ENCODE measurements around the gene NCKAP5.

NCKAP5 gene

GRCh38 chr2:133143645-133144044, 424.6 kb downstream of the NCKAP5 start:
- Histone ChIP-seq H3K27me3 (no peaks in the 10 kb centered on the region), H3K27ac (no peak overlapping the region), H3K9me3 (no peaks in the 10 kb centered on the region), H3K36me3 (no peaks in the 10 kb centered on the region), H3K4me1 (ENCODE audit: control insufficient read depth in 1 of 2, insufficient read depth in 1 of 2, low read depth in 1 of 2, low read length in 1 of 2) (no peaks in the 10 kb centered on the region), H3K4me3 (ENCODE audit: low read depth in 1 of 2, low read length in 1 of 2) (no peak overlapping the region)
- TF ChIP-seq CTCF (IDR thresholded peaks at IDR 0.05), result no peak

GRCh38 chr2:133142087-133142486, 426.2 kb downstream of the NCKAP5 start:
- Histone ChIP-seq H3K4me1 (ENCODE audit: control insufficient read depth in 1 of 2, insufficient read depth in 1 of 2, low read depth in 1 of 2, low read length in 1 of 2) (no peaks in the 10 kb centered on the region), H3K9me3 (no peaks in the 10 kb centered on the region), H3K27ac (no peak overlapping the region), H3K36me3 (no peaks in the 10 kb centered on the region), H3K27me3 (no peaks in the 10 kb centered on the region), H3K4me3 (ENCODE audit: low read depth in 1 of 2, low read length in 1 of 2) (no peak overlapping the region)
- TF ChIP-seq CTCF (IDR thresholded peaks at IDR 0.05), result no peak

GRCh38 chr2:133140620-133141019, 427.6 kb downstream of the NCKAP5 start:
- TF ChIP-seq CTCF (IDR thresholded peaks at IDR 0.05), result no peak
- H3K27ac ChIP-seq, result no peak overlapping the region
- H3K4me3 ChIP-seq (ENCODE audit: low read depth in 1 of 2, low read length in 1 of 2), result no peak overlapping the region
- no peaks in the 10 kb centered on the region for H3K36me3 ChIP-seq
- no peaks in the 10 kb centered on the region for H3K9me3 ChIP-seq
- no peaks in the 10 kb centered on the region for H3K4me1 ChIP-seq (ENCODE audit: control insufficient read depth in 1 of 2, insufficient read depth in 1 of 2, low read depth in 1 of 2, low read length in 1 of 2)
- H3K27me3 ChIP-seq, result no peaks in the 10 kb centered on the region

- Histone ChIP-seq H3K9me3 (no peaks in the 10 kb centered on the region), H3K27ac (no peak overlapping the region), H3K36me3 (no peaks in the 10 kb centered on the region), H3K4me1 (ENCODE audit: control insufficient read depth in 1 of 2, insufficient read depth in 1 of 2, low read depth in 1 of 2, low read length in 1 of 2) (no peaks in the 10 kb centered on the region), H3K27me3 (no peaks in the 10 kb centered on the region), H3K4me3 (ENCODE audit: low read depth in 1 of 2, low read length in 1 of 2) (no peak overlapping the region)
- no peak for TF ChIP-seq CTCF (IDR thresholded peaks at IDR 0.05)
These were observed 428.3 kb downstream of the NCKAP5 start for GRCh38 chr2:133139847-133140533.

- H3K9me3 ChIP-seq, result no peaks in the 10 kb centered on the region
- H3K4me1 ChIP-seq (ENCODE audit: control insufficient read depth in 1 of 2, insufficient read depth in 1 of 2, low read depth in 1 of 2, low read length in 1 of 2), result no peaks in the 10 kb centered on the region
- no peaks in the 10 kb centered on the region for H3K27me3 ChIP-seq
- no peak overlapping the region for H3K4me3 ChIP-seq (ENCODE audit: low read depth in 1 of 2, low read length in 1 of 2)
- no peaks in the 10 kb centered on the region for H3K36me3 ChIP-seq
- H3K27ac ChIP-seq, result no peak overlapping the region
- TF ChIP-seq CTCF (IDR thresholded peaks at IDR 0.05), result no peak
These were observed 429.6 kb downstream of the NCKAP5 start for GRCh38 chr2:133138693-133139092.
